UCSD-AML1 (cell line): ENCODE results near the gene GALNS.

ENCODE experiments used
- DNase-seq: peaks from one replicate; lab custom pipeline; 2025; ENCODE audit not compliant: unreplicated experiment; lab: John Stamatoyannopoulos, UW

The GALNS gene

GRCh38 chr16:88820385-88821025 is 36.2 kb downstream of the GALNS start:
- no peak for DNase-seq

GRCh38 chr16:88819126-88819525 is 37.6 kb downstream of the GALNS start:
- no peak for DNase-seq

- DNase-seq, result no peak
Measured at GRCh38 chr16:88818575-88818874, 38.2 kb downstream of the GALNS start.

GRCh38 chr16:88817785-88818574 is 38.8 kb downstream of the GALNS start:
- DNase-seq, result no peak

- DNase-seq, result no peak
Measured at GRCh38 chr16:88816736-88817535, 39.8 kb downstream of the GALNS start.

GRCh38 chr16:88815901-88816589 is 40.7 kb downstream of the GALNS start:
- DNase-seq, result peak; percentile 61

GRCh38 chr16:88815227-88815626 is 41.5 kb downstream of the GALNS start:
- DNase-seq, result no peak

GRCh38 chr16:88814144-88814502 is 42.6 kb downstream of the GALNS start:
- no peak for DNase-seq

- DNase-seq, result no peak
Measured at GRCh38 chr16:88813269-88814143, 43.2 kb downstream of the GALNS start.

- peak; percentile 67 for DNase-seq
Measured at GRCh38 chr16:88812513-88813268, 44.1 kb downstream of the GALNS start.

GRCh38 chr16:88811769-88812512 is 44.8 kb downstream of the GALNS start, which contains the start of gene APRT:
TSS of gene APRT (minus strand) at chr16:88811928. CDS start at chr16:88811899, 29 bp downstream.
- DNase-seq, result peak; percentile 95

GRCh38 chr16:88810912-88811768 is 45.6 kb downstream of the GALNS start:
- peak; percentile 84 for DNase-seq

- DNase-seq, result peak; percentile 34
Measured at GRCh38 chr16:88810166-88810911, 46.4 kb downstream of the GALNS start.

GRCh38 chr16:88809676-88810165 is 47.0 kb downstream of the GALNS start:
- DNase-seq, result no peak

- no peak for DNase-seq
Measured at GRCh38 chr16:88809068-88809675, 47.6 kb downstream of the GALNS start.

GRCh38 chr16:88807626-88808453 is 48.9 kb downstream of the GALNS start:
- DNase-seq, result no peak
